GM15510 (cell line): ENCODE measurements around the gene CLCN2.

Experiments
- POLR2A ChIP-seq: IDR thresholded peaks from 3 replicates; pipeline ENCODE4 v1.6.1; 2011; ENCODE audit warnings: borderline replicate concordance; ENCODE audit not compliant: insufficient read length; ENCODE audit errors: extremely low read depth

Gene CLCN2

GRCh38 chr3:184334470-184335158, 26.8 kb downstream of the CLCN2 start:
- no peak for TF ChIP-seq POLR2A

GRCh38 chr3:184333700-184334099, 27.7 kb downstream of the CLCN2 start:
- no peak for TF ChIP-seq POLR2A

- TF ChIP-seq POLR2A, result no peak
These were observed 28.2 kb downstream of the CLCN2 start for GRCh38 chr3:184333190-184333589.

GRCh38 chr3:184332370-184333090, 28.9 kb downstream of the CLCN2 start:
- no peak for TF ChIP-seq POLR2A

- no peak for TF ChIP-seq POLR2A
These were observed 32.9 kb downstream of the CLCN2 start for GRCh38 chr3:184328516-184328915.

- TF ChIP-seq POLR2A, result no peak
These were observed 34.2 kb downstream of the CLCN2 start for GRCh38 chr3:184327171-184327570.

- no peak for TF ChIP-seq POLR2A
These were observed 35.6 kb downstream of the CLCN2 start for GRCh38 chr3:184325715-184326369.

- no peak for TF ChIP-seq POLR2A
These were observed 36.1 kb downstream of the CLCN2 start for GRCh38 chr3:184325269-184325668.

- no peak for TF ChIP-seq POLR2A
These were observed 37.7 kb downstream of the CLCN2 start for GRCh38 chr3:184323696-184324095.

- no peak for TF ChIP-seq POLR2A
These were observed 38.5 kb downstream of the CLCN2 start for GRCh38 chr3:184322731-184323487.

GRCh38 chr3:184321666-184322065, 39.7 kb downstream of the CLCN2 start:
- TF ChIP-seq POLR2A, result no peak

GRCh38 chr3:184320104-184320445, 41.3 kb downstream of the CLCN2 start:
- TF ChIP-seq POLR2A, result no peak

- no peak for TF ChIP-seq POLR2A
These were observed 44.2 kb downstream of the CLCN2 start for GRCh38 chr3:184317201-184317600.

- no peak for TF ChIP-seq POLR2A
These were observed 44.6 kb downstream of the CLCN2 start for GRCh38 chr3:184316792-184317191.
